Naive thymus-derived CD4-positive, alpha-beta T cell (primary cell): ENCODE measurements around the gene CBL. TPM values are rescaled to one million over a fixed set of nuclear protein-coding genes. Genes with fewer than 3 reads are reported as not detected.

ENCODE experiments used
- ATAC-seq: fragments of 150-1000 bp; cut with Tn5 transposase; 2 replicates; pipeline ENCODE4 v1.10.0; 2021; ENCODE audit warnings: mild to moderate bottlenecking, moderate library complexity
- CTCF ChIA-PET: fragments of 350-600 bp; sonication (Branson Sonifier 250); formaldehyde crosslinking; loops from one replicate; lab custom pipeline; 2021; ENCODE audit warnings: antibody characterized with exemption; lab: Charles Lee
- POLR2A ChIA-PET: fragments of 350-600 bp; sonication (Branson Sonifier 250); formaldehyde crosslinking; loops from one replicate; lab custom pipeline; 2021; ENCODE audit warnings: antibody characterized with exemption, inconsistent platforms; lab: Charles Lee
- DNase-seq, 9 donors: peaks; one replicate each; pipeline versions ENCODE4 v3.0.0 to v3.0.0-alpha.2; 2020 to 2022; ENCODE audit warnings: mixed read lengths in 1 of 9
- H3K27ac ChIP-seq: one replicate; pipeline ENCODE4 v1.7.0; 2013; ENCODE audit warnings: mild to moderate bottlenecking, low read depth, low read length, moderate library complexity
- H3K27me3 ChIP-seq, 2 donors: one replicate each; pipeline ENCODE4 v1.7.0; 2013; ENCODE audit warnings: low read length in 2 of 2, mild to moderate bottlenecking in 2 of 2, moderate library complexity in 2 of 2; ENCODE audit not compliant: control insufficient read depth in 2 of 2, insufficient read depth in 2 of 2
- H3K36me3 ChIP-seq, 3 experiments: 1 replicate in 2 of 3; 2 replicates in 1 of 3; pipeline ENCODE4 v1.7.0; 2013; ENCODE audit warnings: low read length in 3 of 3, mild to moderate bottlenecking in 3 of 3, moderate library complexity in 1 of 3; ENCODE audit not compliant: insufficient read depth in 3 of 3, control insufficient read depth in 2 of 3
- H3K4me1 ChIP-seq, 2 donors: one replicate each; pipeline ENCODE4 v1.7.0; 2013; ENCODE audit warnings: low read length in 2 of 2, mild to moderate bottlenecking in 2 of 2, moderate library complexity in 1 of 2; ENCODE audit not compliant: control insufficient read depth in 2 of 2, insufficient read depth in 2 of 2
- H3K4me3 ChIP-seq: 2 replicates; pipeline ENCODE4 v1.7.0; 2013; ENCODE audit warnings: mild to moderate bottlenecking, low read length
- H3K9me3 ChIP-seq, 3 experiments: 1 replicate in 2 of 3; 2 replicates in 1 of 3; pipeline ENCODE4 v1.7.0; 2013; ENCODE audit warnings: low read length in 3 of 3; ENCODE audit not compliant: control insufficient read depth in 2 of 3
- H3K27ac Mint-ChIP-seq, 9 donors: one replicate each; pipeline ENCODE4 v1.8.0; 2020 to 2022; ENCODE audit warnings: mixed read lengths in 9 of 9, mild to moderate bottlenecking in 8 of 9, moderate library complexity in 5 of 9, inconsistent platforms in 2 of 9
- H3K27me3 Mint-ChIP-seq, 5 donors: one replicate each; pipeline ENCODE4 v1.8.0; 2021 to 2022; ENCODE audit warnings: mixed read lengths in 5 of 5, mild to moderate bottlenecking in 1 of 5
- H3K36me3 Mint-ChIP-seq, 5 donors: one replicate each; pipeline ENCODE4 v1.8.0; 2020 to 2022; ENCODE audit warnings: mixed read lengths in 5 of 5, mild to moderate bottlenecking in 3 of 5, inconsistent platforms in 1 of 5
- H3K4me1 Mint-ChIP-seq, 7 donors: one replicate each; pipeline ENCODE4 v1.8.0; 2020 to 2022; ENCODE audit warnings: mixed read lengths in 7 of 7, mild to moderate bottlenecking in 3 of 7, inconsistent platforms in 1 of 7
- H3K4me3 Mint-ChIP-seq, 10 donors: one replicate each; pipeline ENCODE4 v1.8.0; 2020 to 2022; ENCODE audit warnings: mild to moderate bottlenecking in 10 of 10, mixed read lengths in 10 of 10, moderate library complexity in 6 of 10, inconsistent platforms in 2 of 10
- H3K9me3 Mint-ChIP-seq, 11 donors: one replicate each; pipeline ENCODE4 v1.8.0; 2020 to 2022; ENCODE audit warnings: mixed read lengths in 11 of 11, mild to moderate bottlenecking in 4 of 11, inconsistent platforms in 1 of 11, moderate library complexity in 1 of 11
- intact Hi-C, 2 donors: fragments of 100-400 bp; cut with micrococcal nuclease; formaldehyde crosslinking; loops; one replicate each; pipeline ENCODE4 v1.15.1; 2023
- polyA plus RNA-seq, 2 donors: library from polyadenylated mRNA; unstranded; fragments of 300-500 nt; fragmentation: Illumina TruSeq; gene quantifications; one replicate each; pipeline ENCODE4 v1.2.3, GENCODE V29; 2021
- total RNA-seq, 6 experiments: library from RNA in 5 of 6; stranded (reverse) in 5 of 6; gene quantifications; 1 replicate in 5 of 6; 2 replicates in 1 of 6; pipeline ENCODE4 v1.2.3 and lab custom pipeline; 2021 to 2026

The CBL gene
- total and polyA plus RNA-seq, 7 experiments from 2014 or later, result 17.5 to 51.8 (median 39.8) TPM

DNA sequence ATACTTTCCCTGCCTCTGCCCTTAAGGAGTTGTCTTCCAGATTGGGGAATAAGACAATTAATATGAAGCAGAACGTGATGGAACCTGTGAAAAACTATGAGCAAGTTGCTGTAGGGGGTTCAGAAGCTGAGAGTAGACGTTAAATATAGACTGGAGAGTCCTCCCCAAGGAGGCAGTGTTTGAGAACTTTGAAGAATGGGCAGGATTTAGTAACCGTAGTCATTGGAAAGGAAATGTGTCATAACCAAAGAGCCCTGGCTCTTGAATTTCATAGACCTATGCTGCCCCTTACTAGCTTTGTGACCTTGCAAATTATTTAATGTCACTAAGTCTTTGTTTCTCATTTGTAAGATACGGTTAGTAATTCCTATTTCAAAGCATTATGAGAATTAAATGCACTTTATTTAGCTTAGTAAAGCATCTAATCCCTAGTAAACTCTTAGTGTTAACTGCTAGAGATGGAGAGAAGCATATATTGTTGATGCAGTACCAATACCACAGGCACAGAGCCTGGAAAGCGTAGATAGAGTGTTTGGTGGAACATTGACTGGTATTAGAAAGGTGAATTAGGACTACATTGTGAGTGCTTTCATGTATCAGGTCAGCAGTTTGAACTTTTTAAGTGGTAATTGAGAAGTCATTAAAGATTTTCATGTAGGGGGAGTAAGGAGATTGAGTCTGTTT lies 56.7 kb downstream of the CBL start:
- peaks cover 0 to 4% (median 0%) of the 10 kb centered on the region in 11 donors for H3K9me3 Mint-ChIP-seq
- ChIA-PET CTCF (interaction anchor here (1.0 to 2.9 kb wide), 7 partner anchors 10 to 57 kb away, joined by 3 to 18 read pairs (median 4); partner anchors contain the start of gene CBL), POLR2A (interaction anchor here (0.9 to 6.5 kb wide), 9 partner anchors 10 to 156 kb away, joined by 3 to 49 read pairs (median 4); partner anchors contain the start of genes C2CD2L and CBL)
- Histone ChIP-seq H3K4me1 (peaks cover 52 to 87% of the 10 kb centered on the region in 2 donors), H3K4me3 (peak overlapping the region; percentile 22), H3K36me3 (no peaks in the 10 kb centered on the region), H3K9me3 (no peaks in the 10 kb centered on the region), H3K27me3 (no peaks in the 10 kb centered on the region), H3K27ac (peak overlapping the region; percentile 56)
- no peak overlapping the region for H3K27ac Mint-ChIP-seq
- DNase-seq (peak in 1 of 9 donors; percentile 20), ATAC-seq (peak; percentile 45)
- peaks cover 0 to 14% (median 3%) of the 10 kb centered on the region in 5 donors for H3K36me3 Mint-ChIP-seq
- no peak overlapping the region for H3K4me3 Mint-ChIP-seq
- peaks cover 21 to 51% (median 40%) of the 10 kb centered on the region in 7 donors for H3K4me1 Mint-ChIP-seq
- no peaks in the 10 kb centered on the region for H3K27me3 Mint-ChIP-seq
- intact Hi-C loops, result loop anchor here (1.0 to 5.0 kb wide), 4 partner anchors 21 to 156 kb away; partner anchors contain the start of genes CBL (in 2 of the 2) and C2CD2L (in 1 of the 2)

DNA sequence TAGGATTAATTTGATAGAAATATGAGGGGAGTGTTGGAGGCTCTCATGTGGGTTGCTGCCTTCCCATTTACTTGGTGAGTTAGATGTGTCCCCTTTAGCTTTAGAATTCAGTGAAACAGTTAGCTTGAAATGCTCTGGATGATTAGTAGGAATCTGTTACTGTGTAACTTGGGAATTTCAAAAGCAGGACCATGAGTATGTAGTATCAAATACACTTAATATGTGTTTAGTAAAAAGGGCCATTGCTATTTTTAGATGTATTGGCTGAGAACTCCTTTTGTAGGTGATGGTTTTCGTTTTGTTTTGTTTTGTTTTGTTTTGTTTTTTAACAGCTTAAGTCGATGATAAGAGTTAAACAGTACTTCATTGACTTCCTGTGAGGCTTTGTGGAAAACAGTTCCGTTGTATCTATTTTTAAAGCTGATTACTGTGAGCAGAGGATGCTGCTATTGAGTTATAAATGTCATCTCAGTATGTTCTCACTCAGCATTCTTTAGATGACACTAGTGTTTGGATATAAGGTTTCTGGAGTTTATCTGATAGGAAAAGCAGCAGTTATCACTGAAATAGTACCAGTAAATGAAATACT lies 57.3 kb downstream of the CBL start:
- no peaks in the 10 kb centered on the region for H3K36me3 ChIP-seq
- DNase-seq (peak in 6 of 9 donors; percentile 37 to 68 (median 54)), ATAC-seq (peak; percentile 75)
- CTCF ChIA-PET, result interaction anchor here (0.6 to 2.9 kb wide), 10 partner anchors 9 to 60 kb away, joined by 3 to 18 read pairs (median 4); partner anchors contain the start of gene CBL
- Mint-ChIP-seq H3K9me3 (peaks cover 0 to 1% (median 0%) of the 10 kb centered on the region in 11 donors), H3K27me3 (no peaks in the 10 kb centered on the region), H3K4me3 (no peak overlapping the region), H3K36me3 (peaks cover 0 to 14% (median 0%) of the 10 kb centered on the region in 5 donors), H3K4me1 (peaks cover 27 to 51% (median 43%) of the 10 kb centered on the region in 7 donors), H3K27ac (no peak overlapping the region)
- POLR2A ChIA-PET, result interaction anchor here (0.7 to 6.5 kb wide), 10 partner anchors 10 to 173 kb away, joined by 3 to 49 read pairs (median 4); partner anchors contain the start of genes C2CD2L and CBL
- intact Hi-C loops, result loop anchor here (1.0 to 5.0 kb wide), 4 partner anchors 21 to 156 kb away; partner anchors contain the start of genes CBL (in 2 of the 2) and C2CD2L (in 1 of the 2)
- H3K27me3 ChIP-seq, result no peaks in the 10 kb centered on the region
- H3K4me1 ChIP-seq, result peaks cover 45 to 87% of the 10 kb centered on the region in 2 donors
- H3K4me3 ChIP-seq, result peak overlapping the region; percentile 22
- no peaks in the 10 kb centered on the region for H3K9me3 ChIP-seq
- H3K27ac ChIP-seq, result peak overlapping the region; percentile 56

DNA sequence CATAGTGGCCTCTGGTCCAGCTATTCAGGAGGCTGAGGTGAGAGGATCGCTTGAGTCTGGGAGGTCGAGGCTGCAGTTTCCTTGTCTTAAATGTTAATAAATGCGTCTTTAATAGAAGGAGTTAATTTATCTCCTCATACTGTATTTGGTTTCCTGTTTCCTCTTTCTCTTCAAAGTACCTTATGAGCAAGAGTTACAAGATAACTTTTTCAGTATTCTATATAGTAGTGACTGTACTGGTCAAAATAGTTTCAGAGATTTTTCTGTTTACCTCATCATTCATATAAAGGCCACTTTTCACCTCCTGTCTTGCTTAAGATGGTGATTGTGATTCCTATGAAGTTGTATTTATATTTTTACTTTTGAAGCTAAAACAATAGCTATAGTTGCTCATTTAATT lies 59.9 kb downstream of the CBL start:
- Histone ChIP-seq H3K4me1 (peaks cover 32 to 76% of the 10 kb centered on the region in 2 donors), H3K9me3 (no peaks in the 10 kb centered on the region), H3K27me3 (no peaks in the 10 kb centered on the region), H3K27ac (peak overlapping the region; percentile 68), H3K36me3 (no peaks in the 10 kb centered on the region), H3K4me3 (peak overlapping the region; percentile 17)
- ATAC-seq (no peak), DNase-seq (no peak)
- peaks cover 23 to 62% (median 43%) of the 10 kb centered on the region in 7 donors for H3K4me1 Mint-ChIP-seq
- ChIA-PET POLR2A (interaction anchor here (0.6 to 6.5 kb wide), 12 partner anchors 8 to 269 kb away, joined by 3 to 49 read pairs (median 4); partner anchors contain the start of genes CBL, CENATAC and VPS11), CTCF (interaction anchor here (0.9 to 2.2 kb wide), 5 partner anchors 12 to 60 kb away, joined by 3 to 15 read pairs (median 4); partner anchors contain the start of gene CBL)
- intact Hi-C loops, result loop anchor here in 1 of 2 donors (1.0 kb wide), 5 partner anchors 8 to 61 kb away; no protein-coding TSS in a partner anchor
- H3K9me3 Mint-ChIP-seq, result no peaks in the 10 kb centered on the region
- peak overlapping the region; percentile 63 to 85 (median 81) for H3K4me3 Mint-ChIP-seq
- peak overlapping the region; percentile 83 to 95 (median 90) for H3K27ac Mint-ChIP-seq
- peaks cover 0 to 8% (median 0%) of the 10 kb centered on the region in 5 donors for H3K36me3 Mint-ChIP-seq
- H3K27me3 Mint-ChIP-seq, result no peaks in the 10 kb centered on the region

DNA sequence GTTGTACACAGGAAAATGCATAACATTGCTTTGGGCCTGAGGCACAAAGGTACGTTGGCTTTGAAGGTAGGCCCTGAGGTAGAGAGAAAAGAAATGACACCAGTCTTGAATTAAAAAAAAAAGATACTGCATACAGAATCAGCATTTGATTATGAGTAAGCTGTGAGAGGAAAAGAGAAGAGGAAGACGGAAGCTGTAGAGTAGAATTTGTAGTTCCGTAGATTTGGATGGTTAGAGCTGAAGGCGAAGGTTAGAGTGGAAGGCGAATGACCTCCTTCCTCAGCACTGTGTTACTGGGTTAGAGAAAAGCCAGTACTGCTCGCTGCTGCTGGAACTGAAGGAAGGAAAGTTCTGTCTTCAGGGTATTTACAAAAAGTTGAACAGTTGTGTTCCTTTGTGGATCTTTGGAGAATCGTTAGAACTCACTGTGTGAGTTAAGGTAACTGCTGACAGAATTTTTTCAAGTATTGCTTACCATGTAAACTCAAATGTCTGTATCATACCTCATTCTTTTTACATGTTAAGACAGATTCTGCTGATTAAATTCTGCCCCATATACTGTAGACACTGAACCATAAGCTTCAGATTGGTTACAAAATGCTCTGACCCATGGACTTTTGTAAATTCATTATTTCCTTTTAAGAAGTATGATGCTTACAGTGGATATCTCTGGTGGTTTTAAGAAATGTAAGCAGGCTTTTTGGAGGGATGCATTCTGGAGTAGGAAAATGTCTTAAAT lies 60.5 kb downstream of the CBL start:
- no peaks in the 10 kb centered on the region for H3K9me3 ChIP-seq
- no peaks in the 10 kb centered on the region for H3K9me3 Mint-ChIP-seq
- intact Hi-C loops, result loop anchor here in 1 of 2 donors (1.0 kb wide), 5 partner anchors 8 to 61 kb away; no protein-coding TSS in a partner anchor
- peak overlapping the region; percentile 83 to 95 (median 90) for H3K27ac Mint-ChIP-seq
- no peaks in the 10 kb centered on the region for H3K27me3 Mint-ChIP-seq
- H3K4me1 Mint-ChIP-seq, result peaks cover 23 to 66% (median 47%) of the 10 kb centered on the region in 7 donors
- peak overlapping the region; percentile 68 for H3K27ac ChIP-seq
- peak overlapping the region; percentile 14 to 85 (median 78) for H3K4me3 Mint-ChIP-seq
- no peaks in the 10 kb centered on the region for H3K27me3 ChIP-seq
- peaks cover 32 to 70% of the 10 kb centered on the region in 2 donors for H3K4me1 ChIP-seq
- ChIA-PET POLR2A (interaction anchor here (0.6 to 6.5 kb wide), 17 partner anchors 7 to 269 kb away, joined by 3 to 49 read pairs (median 4); partner anchors contain the start of genes CBL, CENATAC and VPS11), CTCF (interaction anchor here (0.6 to 2.2 kb wide), 6 partner anchors 11 to 71 kb away, joined by 3 to 15 read pairs (median 4); partner anchors contain the start of gene CBL)
- DNase-seq, result peak in 6 of 9 donors; percentile 27 to 44 (median 32)
- peak; percentile 57 for ATAC-seq
- H3K36me3 Mint-ChIP-seq, result peaks cover 0 to 8% (median 0%) of the 10 kb centered on the region in 5 donors
- no peaks in the 10 kb centered on the region for H3K36me3 ChIP-seq
- H3K4me3 ChIP-seq, result peak overlapping the region; percentile 17

DNA sequence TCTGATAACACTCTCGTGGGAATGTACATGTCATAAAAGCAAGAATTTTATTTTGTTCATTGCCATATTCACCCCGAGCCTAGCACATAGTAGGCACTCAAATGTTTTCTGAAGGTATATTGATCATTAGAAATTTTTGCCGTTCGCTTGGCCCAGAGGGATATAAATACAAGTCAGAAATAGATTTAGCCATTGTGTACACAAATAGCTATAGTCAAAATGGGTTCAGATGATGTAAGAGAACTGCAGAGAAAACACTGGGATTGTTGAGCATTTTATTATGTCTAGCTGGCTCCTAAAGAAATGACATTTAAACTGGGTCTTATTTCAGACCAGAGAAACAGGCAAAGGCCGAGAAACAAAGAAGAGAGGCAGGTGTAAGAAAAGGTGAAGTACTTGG lies 61.5 kb downstream of the CBL start:
- H3K36me3 ChIP-seq, result peaks cover 0 to 6% (median 0%) of the 10 kb centered on the region in 3 experiments
- peaks cover 5 to 8% (median 6%) of the 10 kb centered on the region in 5 donors for H3K36me3 Mint-ChIP-seq
- no peak overlapping the region for H3K4me3 ChIP-seq
- ATAC-seq (no peak), DNase-seq (no peak)
- peak overlapping the region in 9 of 10 donors; percentile 21 to 85 (median 81) for H3K4me3 Mint-ChIP-seq
- H3K9me3 Mint-ChIP-seq, result no peaks in the 10 kb centered on the region
- H3K27me3 ChIP-seq, result no peaks in the 10 kb centered on the region
- H3K27ac ChIP-seq, result peak overlapping the region; percentile 68
- ChIA-PET POLR2A (interaction anchor here (1.0 to 6.5 kb wide), 7 partner anchors 10 to 61 kb away, joined by 3 to 49 read pairs (median 5); partner anchors contain the start of gene CBL), CTCF (interaction anchor here (0.7 to 2.2 kb wide), 6 partner anchors 10 to 62 kb away, joined by 3 to 15 read pairs (median 5); partner anchors contain the start of gene CBL)
- peaks cover 22 to 60% of the 10 kb centered on the region in 2 donors for H3K4me1 ChIP-seq
- H3K27me3 Mint-ChIP-seq, result no peaks in the 10 kb centered on the region
- intact Hi-C loops, result no loop called here
- no peaks in the 10 kb centered on the region for H3K9me3 ChIP-seq
- H3K4me1 Mint-ChIP-seq, result peaks cover 23 to 75% (median 53%) of the 10 kb centered on the region in 7 donors
- H3K27ac Mint-ChIP-seq, result peak overlapping the region; percentile 83 to 95 (median 90)
